K562 (cell line): ENCODE measurements around the gene PTPRT. TPM values are rescaled to one million over a fixed set of nuclear protein-coding genes. Genes with fewer than 3 reads are reported as not detected.

ENCODE experiments used
- ATAC-seq: fragments of 200-7000 bp; cut with Tn5 transposase; 3 replicates; pipeline ENCODE4 v1.9.1; 2020; ENCODE audit warnings: moderate library complexity
- BruUV-seq: library from RNA; stranded (reverse); fragments of 400-500 nt; replicated peaks from 2 replicates; lab custom pipeline; 2021; lab: Mats Ljungman, UMichigan
- CTCF ChIA-PET: fragments of 300-600 bp; formaldehyde crosslinking; extraction: SDS; loops from one replicate; lab custom pipeline; 2021; ENCODE audit warnings: low intra/inter-chr PET ratio; lab: Yijun Ruan, JAX
- POLR2A ChIA-PET: fragments of 300-600, 350-650 bp; sonication (Branson Sonifier 250); formaldehyde crosslinking; extraction: SDS; loops from one replicate; lab custom pipeline; 2021; ENCODE audit warnings: antibody characterized with exemption, inconsistent platforms; lab: Yijun Ruan, JAX
- DNase-seq, 4 experiments: peaks; one replicate each; pipeline versions ENCODE4 v3.0.0 to v3.0.0-alpha.2; 2011 to 2018; ENCODE audit warnings: low spot score in 3 of 4, mixed read lengths in 3 of 4; ENCODE audit errors: extremely low read depth in 1 of 4
- FAIRE-seq: peaks from 2 replicates; lab custom pipeline; 2011; peaks lifted over from hg19 to GRCh38; lab: Jason Lieb, UNC
- H2AFZ ChIP-seq: 2 replicates; pipeline ENCODE4 v1.6.0; 2011; ENCODE audit warnings: low read depth, low read length, control low read depth, inconsistent platforms
- H3K27ac ChIP-seq: fragments of 200-600 bp; 3 replicates; pipeline ENCODE4 v1.8.0; 2011; ENCODE audit warnings: low read depth, mild to moderate bottlenecking, control low read depth, inconsistent platforms, low read length, moderate library complexity, mixed read lengths; ENCODE audit errors: extremely low read depth
- H3K27me3 ChIP-seq, 2 experiments: fragments of 300-600 bp in 1 of 2; 2 replicates in 1 of 2; 3 replicates in 1 of 2; pipeline versions ENCODE4 v1.6.0 to v1.8.0; 2011; ENCODE audit warnings: inconsistent platforms in 2 of 2, low read length in 2 of 2, mild to moderate bottlenecking in 1 of 2, mixed read lengths in 1 of 2, moderate library complexity in 1 of 2; ENCODE audit not compliant: control insufficient read depth in 2 of 2, insufficient read depth in 2 of 2
- H3K36me3 ChIP-seq: fragments of 300-600 bp; 3 replicates; pipeline ENCODE4 v1.8.0; 2011; ENCODE audit warnings: mild to moderate bottlenecking, low read length, inconsistent platforms; ENCODE audit not compliant: control insufficient read depth, insufficient read depth
- H3K4me1 ChIP-seq, 2 experiments: fragments of 200-600 bp in 1 of 2; replicated peaks in 1 of 2; 2 replicates in 1 of 2; 3 replicates in 1 of 2; pipeline versions ENCODE4 v1.5.1 to v1.8.0; 2011; ENCODE audit warnings: inconsistent platforms in 2 of 2, low read length in 2 of 2, mild to moderate bottlenecking in 1 of 2, mixed read lengths in 1 of 2, moderate library complexity in 1 of 2; ENCODE audit not compliant: control insufficient read depth in 2 of 2, insufficient read depth in 2 of 2
- H3K4me2 ChIP-seq: 2 replicates; pipeline ENCODE4 v1.6.1; 2011; ENCODE audit warnings: low read length, control low read depth, inconsistent platforms, mixed read lengths; ENCODE audit not compliant: insufficient read depth
- H3K4me3 ChIP-seq: fragments of 200-600 bp; sonication (generic), shearing (Covaris generic); 2 replicates; pipeline ENCODE4 v1.5.1; 2016; ENCODE audit warnings: control low read depth, inconsistent platforms
- H3K79me2 ChIP-seq: fragments of 200-600 bp; 3 replicates; pipeline ENCODE4 v1.8.0; 2011; ENCODE audit warnings: low read length, inconsistent platforms; ENCODE audit not compliant: control insufficient read depth, insufficient read depth
- H3K9ac ChIP-seq, 2 experiments: 2 replicates each; pipeline versions ENCODE4 v1.6.0 to v1.6.1; 2011; ENCODE audit warnings: low read depth in 2 of 2, low read length in 2 of 2, control low read depth in 1 of 2, inconsistent platforms in 1 of 2, mild to moderate bottlenecking in 1 of 2, mixed read lengths in 1 of 2; ENCODE audit not compliant: insufficient read depth in 1 of 2
- H3K9me1 ChIP-seq: one replicate; pipeline ENCODE4 v1.6.0; 2011; ENCODE audit warnings: inconsistent platforms, mild to moderate bottlenecking, low read length, moderate library complexity; ENCODE audit not compliant: control insufficient read depth, insufficient read depth
- H3K9me3 ChIP-seq: replicated peaks from 2 replicates; pipeline ENCODE4 v1.5.1; 2011; ENCODE audit warnings: low read depth, low read length, inconsistent platforms; ENCODE audit not compliant: control insufficient read depth, insufficient read depth
- H4K20me1 ChIP-seq: replicated peaks from 2 replicates; pipeline ENCODE4 v1.6.1; 2011; ENCODE audit warnings: low read length, inconsistent platforms, mixed read lengths; ENCODE audit not compliant: control insufficient read depth, insufficient read depth
- ESRRA ChIP-seq: fragments of 450-650 bp; IDR thresholded peaks from 2 replicates; pipeline ENCODE4 v1.6.1; 2014; ENCODE audit warnings: low read depth, mild to moderate bottlenecking, moderate library complexity, borderline replicate concordance
- RFX7 ChIP-seq: fragments of 250-450 bp; sonication (Bioruptor Pico); IDR thresholded peaks from 2 replicates; pipeline ENCODE4 v1.5.1; 2021; ENCODE audit warnings: mild to moderate bottlenecking
- YY1 ChIP-seq, 3 experiments: IDR thresholded peaks; 2 replicates each; pipeline ENCODE4 v1.6.1; 2011; ENCODE audit warnings: low read length in 2 of 3, mild to moderate bottlenecking in 2 of 3, moderate library complexity in 2 of 3, borderline replicate concordance in 1 of 3, control low read depth in 1 of 3, low read depth in 1 of 3; ENCODE audit not compliant: insufficient read depth in 3 of 3, insufficient replicate concordance in 2 of 3, control insufficient read depth in 1 of 3, insufficient read length in 1 of 3; ENCODE audit errors: extremely low read depth in 1 of 3
- ZNF785 ChIP-seq: fragments of 250-450 bp; sonication (Bioruptor Pico); IDR thresholded peaks from 2 replicates; pipeline ENCODE4 v1.4.0; 2020; ENCODE audit warnings: mild to moderate bottlenecking
- WGBS: fragments of 100-300 bp; shearing (Covaris generic); methylation state at CpG from one replicate; pipeline ENCODE4 v1.1.6; 2016; ENCODE audit warnings: low coverage, mixed read lengths; ENCODE audit not compliant: insufficient coverage; ENCODE audit errors: missing lambda C conversion rate; 5-methylcytosine and 5-hydroxymethylcytosine counted together
- in situ Hi-C: fragments of 300-500 bp; cut with MboI; formaldehyde crosslinking; loops from 4 replicates; pipeline ENCODE4 v1.15.0; 2018; ENCODE audit warnings: inconsistent platforms, mixed read lengths
- intact Hi-C: fragments of 100-400 bp; cut with micrococcal nuclease; formaldehyde crosslinking; loops from 2 replicates; pipeline ENCODE4 v1.14.2; 2022
- polyA plus RNA-seq, 8 experiments: library from polyadenylated mRNA; depleted of rRNA in 4 of 8; stranded (reverse) in 5 of 8; unstranded in 3 of 8; fragments of >200 nt; fragmentation: Nextera tagmentation in 2 of 8; fragmentation: Illumina TruSeq in 1 of 8; extraction: Ambion mirVana in 2 of 8; extraction: Trizol in 1 of 8; gene quantifications; 2 replicates each; pipeline versions ENCODE4 v1.2.1 to v1.2.3, GENCODE V29; 2011 to 2014; ENCODE audit warnings: inconsistent platforms in 1 of 8, missing spikeins in 1 of 8
- total RNA-seq, 7 experiments: library from RNA; depleted of rRNA in 6 of 7; stranded (reverse); fragments of >200 nt in 6 of 7; fragmentation: Illumina TruSeq in 2 of 7; extraction: Trizol in 2 of 7; gene quantifications; 2 replicates each; pipeline versions ENCODE4 v1.2.1 to v1.2.3, GENCODE V29; 2011 to 2021; ENCODE audit warnings: low replicate concordance in 1 of 7
- TF ChIP-seq, protein P1 (sequence below): fragments of 250-450 bp; sonication (Bioruptor Pico); IDR thresholded peaks from 2 replicates; pipeline ENCODE4 v1.5.1; 2021; ENCODE audit warnings: mild to moderate bottlenecking
- TF ChIP-seq, protein P2 (sequence below), 3 experiments: fragments of 200-800 bp in 1 of 3; sonication (Bioruptor generic) in 1 of 3; sonication (generic) in 1 of 3; formaldehyde crosslinking in 1 of 3; IDR thresholded peaks; 2 replicates each; pipeline versions ENCODE4 v1.6.1 to v1.8.0; 2016 to 2022; ENCODE audit warnings: mild to moderate bottlenecking in 2 of 3, missing compliant biosample characterization in 2 of 3, missing genetic modification characterization in 2 of 3, missing genetic modification reagents in 1 of 3

Gene PTPRT
- total and polyA plus RNA-seq, 9 of the 15 experiments (the other 6 are each of a cell fraction or from before 2014, with no cell fraction given): not detected

DNA sequence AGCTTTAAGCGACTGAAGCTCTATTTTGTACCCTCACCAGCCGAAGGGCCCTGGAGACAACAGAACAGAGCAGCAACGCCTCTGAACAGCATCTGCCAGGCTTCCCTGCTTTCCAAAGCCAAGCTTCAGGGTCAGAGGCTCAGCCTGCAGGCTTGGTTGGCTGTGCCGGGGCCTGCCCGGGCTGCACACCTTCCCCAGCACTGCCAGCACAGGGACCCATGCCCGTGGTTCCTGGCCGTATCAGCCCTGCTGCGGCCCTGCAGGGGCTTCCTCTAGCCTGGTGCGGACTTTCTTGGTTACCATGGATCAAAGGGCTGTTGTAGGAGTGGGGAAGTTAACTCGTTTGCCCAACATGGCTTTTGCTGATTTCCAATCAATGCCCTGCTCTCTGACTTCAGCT lies 830.1 kb downstream of the PTPRT start:
- intact Hi-C loops (no loop called here), in situ Hi-C loops (no loop called here)
- H2AFZ ChIP-seq: no peak overlapping the region
- WGBS: 1% methylated on average over 10 of the region's 10 CpGs
- H4K20me1 ChIP-seq: no peaks in the 10 kb centered on the region
- no peak overlapping the region for H3K4me3 ChIP-seq
- ChIA-PET CTCF (no interaction called here), POLR2A (no interaction called here)
- no peaks in the 10 kb centered on the region; a peak in 4 of 5 replicates for H3K27me3 ChIP-seq
- no peaks in the 10 kb centered on the region for H3K36me3 ChIP-seq
- DNase-seq (no peak), FAIRE-seq (no peak), ATAC-seq (no peak)
- H3K9ac ChIP-seq: 0 out of 4 replicates have a peak overlapping the region, but pooled peaks of 1 of the 2 experiments have one; percentile 26
- no peak overlapping the region for H3K27ac ChIP-seq
- no TSS peak for BruUV-seq
- no peaks in the 10 kb centered on the region for H3K79me2 ChIP-seq
- no peaks in the 10 kb centered on the region for H3K4me1 ChIP-seq
- no peaks in the 10 kb centered on the region for H3K9me1 ChIP-seq
- H3K4me2 ChIP-seq: no peak overlapping the region
- no peak for TF ChIP-seq ESRRA
- TF ChIP-seq, protein P1, sequence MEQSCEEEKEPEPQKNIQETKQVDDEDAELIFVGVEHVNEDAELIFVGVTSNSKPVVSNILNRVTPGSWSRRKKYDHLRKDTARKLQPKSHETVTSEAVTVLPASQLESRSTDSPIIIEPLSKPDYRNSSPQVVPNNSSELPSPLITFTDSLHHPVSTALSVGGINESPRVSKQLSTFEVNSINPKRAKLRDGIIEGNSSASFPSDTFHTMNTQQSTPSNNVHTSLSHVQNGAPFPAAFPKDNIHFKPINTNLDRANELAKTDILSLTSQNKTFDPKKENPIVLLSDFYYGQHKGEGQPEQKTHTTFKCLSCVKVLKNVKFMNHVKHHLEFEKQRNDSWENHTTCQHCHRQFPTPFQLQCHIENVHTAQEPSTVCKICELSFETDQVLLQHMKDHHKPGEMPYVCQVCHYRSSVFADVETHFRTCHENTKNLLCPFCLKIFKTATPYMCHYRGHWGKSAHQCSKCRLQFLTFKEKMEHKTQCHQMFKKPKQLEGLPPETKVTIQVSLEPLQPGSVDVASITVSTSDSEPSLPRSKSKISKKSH (CRISPR knock-in tag): no peak
- TF ChIP-seq, all 486 proteins: peak for 0
- H3K9me3 ChIP-seq: no peaks in the 10 kb centered on the region

DNA sequence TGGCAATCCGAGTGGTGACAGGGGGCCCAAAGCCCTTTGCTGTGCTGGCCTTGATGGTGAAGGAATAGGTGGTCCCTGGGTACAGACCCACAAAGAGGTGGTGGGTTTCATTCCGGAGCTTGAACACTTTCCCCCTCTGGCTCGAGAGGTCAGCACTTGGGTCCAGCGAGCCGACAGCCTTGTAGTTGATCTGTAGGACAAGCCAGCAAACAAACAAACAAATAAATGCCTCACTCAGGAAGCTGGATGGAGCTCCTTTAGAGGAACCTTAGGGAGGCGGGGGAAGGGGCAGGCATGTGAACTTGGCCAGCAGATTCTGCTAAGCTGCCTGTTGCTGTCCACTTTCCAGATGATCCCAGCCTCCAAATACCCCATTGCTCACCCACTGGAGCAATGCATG lies 837.6 kb downstream of the PTPRT start:
- H3K4me2 ChIP-seq: no peak overlapping the region
- H4K20me1 ChIP-seq: no peaks in the 10 kb centered on the region
- in situ Hi-C loops: no loop called here
- no peak overlapping the region for H3K27ac ChIP-seq
- H3K27me3 ChIP-seq: no peaks in the 10 kb centered on the region; a peak in 2 of 5 replicates
- ATAC-seq: no peak
- no peak overlapping the region for H3K9ac ChIP-seq
- FAIRE-seq: no peak
- no peaks in the 10 kb centered on the region for H3K79me2 ChIP-seq
- POLR2A ChIA-PET: no interaction called here
- no peaks in the 10 kb centered on the region for H3K9me1 ChIP-seq
- no peaks in the 10 kb centered on the region for H3K4me1 ChIP-seq
- no peaks in the 10 kb centered on the region for H3K9me3 ChIP-seq
- H2AFZ ChIP-seq: no peak overlapping the region
- BruUV-seq: no TSS peak
- CTCF ChIA-PET: no interaction called here
- no peak overlapping the region for H3K4me3 ChIP-seq
- WGBS: 0% methylated on average over 5 of the region's 6 CpGs
- no peak for DNase-seq
- intact Hi-C loops: no loop called here
- no peaks in the 10 kb centered on the region for H3K36me3 ChIP-seq
- TF ChIP-seq ZNF785 (CRISPR knock-in tag) (no peak), RFX7 (CRISPR knock-in tag) (no peak), YY1 (IDR thresholded peaks at IDR 0.05; ENCODE audit: borderline replicate concordance in 1 of 3, control insufficient read depth in 1 of 3, extremely low read depth in 1 of 3, insufficient read depth in 3 of 3, insufficient read length in 1 of 3, insufficient replicate concordance in 2 of 3, low read depth in 1 of 3, low read length in 2 of 3) (no peak)
- TF ChIP-seq, protein P2, sequence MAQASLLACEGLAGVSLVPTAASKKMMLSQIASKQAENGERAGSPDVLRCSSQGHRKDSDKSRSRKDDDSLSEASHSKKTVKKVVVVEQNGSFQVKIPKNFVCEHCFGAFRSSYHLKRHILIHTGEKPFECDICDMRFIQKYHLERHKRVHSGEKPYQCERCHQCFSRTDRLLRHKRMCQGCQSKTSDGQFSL (CRISPR knock-in tag; IDR thresholded peaks at IDR 0.05): no peak
- TF ChIP-seq, protein P2 (tag; IDR thresholded peaks at IDR 0.05): no peak
